Common myeloid progenitor, CD34-positive (primary cell): Measurements from ENCODE around the gene TECTA.

Experiments used
- CTCF ChIA-PET: fragments of 350-600 bp; sonication (Branson Sonifier 250); formaldehyde crosslinking; loops from one replicate; lab custom pipeline; 2021; ENCODE audit warnings: antibody characterized with exemption; lab: Charles Lee
- POLR2A ChIA-PET: fragments of 350-600 bp; sonication (Branson Sonifier 250); formaldehyde crosslinking; loops from one replicate; lab custom pipeline; 2021; ENCODE audit warnings: antibody characterized with exemption; lab: Charles Lee
- DNase-seq, 3 donors: peaks; one replicate each; pipeline versions ENCODE4 v3.0.0 to v3.0.0-alpha.2; 2013
- H3K27ac ChIP-seq, 2 experiments: 1 replicate in 1 of 2; 2 replicates in 1 of 2; pipeline ENCODE4 v1.7.0; 2013; ENCODE audit warnings: inconsistent platforms in 2 of 2, low read length in 2 of 2, mild to moderate bottlenecking in 2 of 2, low read depth in 1 of 2, moderate library complexity in 1 of 2; ENCODE audit not compliant: severe bottlenecking in 2 of 2, insufficient read depth in 1 of 2, poor library complexity in 1 of 2
- H3K27me3 ChIP-seq, 5 experiments: replicated peaks in 2 of 5; 1 replicate in 3 of 5; 2 replicates in 2 of 5; pipeline versions ENCODE4 v1.6.1 to v1.7.0; 2013; ENCODE audit warnings: low read length in 4 of 5, mild to moderate bottlenecking in 2 of 5, moderate library complexity in 2 of 5, inconsistent platforms in 1 of 5; ENCODE audit not compliant: insufficient read depth in 5 of 5, control insufficient read depth in 4 of 5
- H3K36me3 ChIP-seq, 4 experiments: 1 replicate in 2 of 4; 2 replicates in 2 of 4; pipeline versions ENCODE4 v1.6.1 to v1.7.0; 2013; ENCODE audit warnings: low read length in 3 of 4, control low read depth in 1 of 4, mild to moderate bottlenecking in 1 of 4; ENCODE audit not compliant: control insufficient read depth in 4 of 4, insufficient read depth in 4 of 4
- H3K4me1 ChIP-seq, 4 experiments: 1 replicate in 3 of 4; 2 replicates in 1 of 4; pipeline versions ENCODE4 v1.6.1 to v1.7.1; 2013; ENCODE audit warnings: low read length in 3 of 4, mild to moderate bottlenecking in 3 of 4, control low read depth in 1 of 4, inconsistent platforms in 1 of 4, moderate library complexity in 1 of 4; ENCODE audit not compliant: control insufficient read depth in 4 of 4, insufficient read depth in 4 of 4; ENCODE audit errors: control extremely low read depth in 1 of 4
- H3K4me3 ChIP-seq, 7 experiments: 1 replicate in 4 of 7; 2 replicates in 3 of 7; pipeline versions ENCODE4 v1.5.1 to v1.7.0; 2013; ENCODE audit warnings: mild to moderate bottlenecking in 7 of 7, low read length in 6 of 7, moderate library complexity in 6 of 7, inconsistent platforms in 2 of 7, low read depth in 2 of 7, control low read depth in 1 of 7; ENCODE audit not compliant: insufficient read depth in 4 of 7, control insufficient read depth in 1 of 7; ENCODE audit errors: extremely low read depth in 1 of 7
- H3K9me3 ChIP-seq, 5 experiments: 1 replicate in 4 of 5; 2 replicates in 1 of 5; pipeline versions ENCODE4 v1.6.1 to v1.7.1; 2013; ENCODE audit warnings: low read length in 4 of 5, mild to moderate bottlenecking in 2 of 5, inconsistent platforms in 1 of 5, low read depth in 1 of 5, moderate library complexity in 1 of 5; ENCODE audit not compliant: control insufficient read depth in 4 of 5, insufficient read depth in 2 of 5; ENCODE audit errors: control extremely low read depth in 1 of 5
- WGBS: methylation state at CpG from one replicate; pipeline ENCODE4 v1.1.5; 2013; ENCODE audit not compliant: insufficient coverage; 5-methylcytosine and 5-hydroxymethylcytosine counted together

Gene TECTA

GRCh38 chr11:121089566-121089965, 11.5 kb upstream of the TECTA start:
- ChIA-PET POLR2A (no interaction called here), CTCF (interaction anchor here (1.1 kb wide), 1 partner anchor 16 kb away, joined by 3 read pairs; no protein-coding TSS in a partner anchor)
- no peaks in the 10 kb centered on the region for H3K9me3 ChIP-seq
- H3K4me3 ChIP-seq, result no peak overlapping the region
- H3K27me3 ChIP-seq, result no peaks in the 10 kb centered on the region
- DNase-seq, result no peak
- peaks cover 0 to 6% (median 0%) of the 10 kb centered on the region in 4 experiments for H3K4me1 ChIP-seq
- no peak overlapping the region for H3K27ac ChIP-seq
- WGBS, result no CpG with 5 or more reads among the region's 1 CpG
- H3K36me3 ChIP-seq, result peaks cover 3 to 15% (median 8%) of the 10 kb centered on the region in 4 experiments

- Histone ChIP-seq H3K4me3 (no peak overlapping the region), H3K9me3 (no peaks in the 10 kb centered on the region), H3K4me1 (peaks cover 0 to 6% (median 0%) of the 10 kb centered on the region in 4 experiments), H3K27ac (no peak overlapping the region), H3K27me3 (no peaks in the 10 kb centered on the region), H3K36me3 (peaks cover 3 to 15% (median 8%) of the 10 kb centered on the region in 4 experiments)
- ChIA-PET CTCF (interaction anchor here (1.1 kb wide), 1 partner anchor 15 kb away, joined by 3 read pairs; no protein-coding TSS in a partner anchor), POLR2A (no interaction called here)
- no peak for DNase-seq
- WGBS, result 100% methylated on average over 1 of the region's 5 CpGs
Measured at GRCh38 chr11:121090145-121090721, 10.8 kb upstream of the TECTA start.

- POLR2A ChIA-PET, result no interaction called here
- 0% methylated on average over 3 of the region's 3 CpGs for WGBS
- H3K36me3 ChIP-seq, result peaks cover 3 to 15% (median 8%) of the 10 kb centered on the region in 4 experiments
- no peak overlapping the region for H3K4me3 ChIP-seq
- peak in 2 of 3 donors; percentile 53 to 68 for DNase-seq
- CTCF ChIA-PET, result no interaction called here
- no peaks in the 10 kb centered on the region for H3K9me3 ChIP-seq
- H3K27me3 ChIP-seq, result peaks cover 0 to 1% (median 0%) of the 10 kb centered on the region in 5 experiments
- H3K4me1 ChIP-seq, result peaks cover 0 to 6% (median 0%) of the 10 kb centered on the region in 4 experiments
- no peak overlapping the region for H3K27ac ChIP-seq
Measured at GRCh38 chr11:121091492-121092152, 9.4 kb upstream of the TECTA start.

GRCh38 chr11:121095561-121095960, 5.5 kb upstream of the TECTA start:
- Histone ChIP-seq H3K27ac (no peak overlapping the region), H3K36me3 (no peaks in the 10 kb centered on the region), H3K4me3 (no peak overlapping the region), H3K27me3 (peaks cover 0 to 1% (median 0%) of the 10 kb centered on the region in 5 experiments), H3K9me3 (no peaks in the 10 kb centered on the region), H3K4me1 (peaks cover 0 to 6% (median 0%) of the 10 kb centered on the region in 4 experiments)
- ChIA-PET CTCF (no interaction called here), POLR2A (no interaction called here)
- no peak for DNase-seq
- 92% methylated on average over 1 of the region's 1 CpG for WGBS

GRCh38 chr11:121099364-121099763, 1.7 kb upstream of the TECTA start:
- Histone ChIP-seq H3K27me3 (peaks cover 0 to 3% (median 0%) of the 10 kb centered on the region in 5 experiments), H3K9me3 (no peaks in the 10 kb centered on the region), H3K27ac (no peak overlapping the region), H3K36me3 (no peaks in the 10 kb centered on the region), H3K4me3 (no peak overlapping the region), H3K4me1 (no peaks in the 10 kb centered on the region)
- no peak for DNase-seq
- WGBS, result 92% methylated on average over 4 of the region's 4 CpGs
- POLR2A ChIA-PET, result no interaction called here
- CTCF ChIA-PET, result no interaction called here

- H3K27ac ChIP-seq, result no peak overlapping the region
- H3K36me3 ChIP-seq, result no peaks in the 10 kb centered on the region
- no peaks in the 10 kb centered on the region for H3K9me3 ChIP-seq
- no peak for DNase-seq
- POLR2A ChIA-PET, result no interaction called here
- H3K4me3 ChIP-seq, result no peak overlapping the region
- 100% methylated on average over 1 of the region's 4 CpGs for WGBS
- CTCF ChIA-PET, result no interaction called here
- no peaks in the 10 kb centered on the region for H3K4me1 ChIP-seq
- peaks cover 0 to 3% (median 0%) of the 10 kb centered on the region in 5 experiments for H3K27me3 ChIP-seq
Measured at GRCh38 chr11:121099885-121100284, 1.2 kb upstream of the TECTA start.

- DNase-seq, result peak in 1 of 3 donors; percentile 8
- no peaks in the 10 kb centered on the region for H3K36me3 ChIP-seq
- peaks cover 0 to 7% (median 2%) of the 10 kb centered on the region in 4 experiments for H3K4me1 ChIP-seq
- no peak overlapping the region for H3K4me3 ChIP-seq
- peaks cover 0 to 2% (median 0%) of the 10 kb centered on the region in 5 experiments for H3K27me3 ChIP-seq
- H3K27ac ChIP-seq, result no peak overlapping the region
- ChIA-PET CTCF (interaction anchor here (1.3 kb wide), 1 partner anchor 90 kb away, joined by 3 read pairs; no protein-coding TSS in a partner anchor), POLR2A (no interaction called here)
- 98% methylated on average over 7 of the region's 9 CpGs for WGBS
- no peaks in the 10 kb centered on the region for H3K9me3 ChIP-seq
Measured at GRCh38 chr11:121104312-121104762, 3.3 kb downstream of the TECTA start.
